Hindlimb muscle (tissue), 1 donor: Measurements from ENCODE around the gene LRP2BP. TPM values are rescaled to one million over a fixed set of nuclear protein-coding genes. Genes with fewer than 3 reads are reported as not detected.

Source experiments
- DNase-seq: peaks from one replicate; pipeline ENCODE4 v3.0.0-alpha.2; 2013
- polyA plus RNA-seq: library from polyadenylated mRNA; unstranded; fragments of 120-200 nt; gene quantifications from one replicate; pipeline ENCODE4 v1.2.1, GENCODE V29; 2013; ENCODE audit not compliant: insufficient read length

Gene LRP2BP
- 4.7 TPM for polyA plus RNA-seq

GRCh38 chr4:185395238-185395955 lies at the start of gene LRP2BP:
Gene LRP2BP (minus strand): TSS chr4:185395924. CDS start chr4:185378186, 17,738 bp downstream.
- DNase-seq, result peak; percentile 41

GRCh38 chr4:185445209-185445608 lies 49.5 kb upstream of the LRP2BP start:
- DNase-seq, result no peak

- no peak for DNase-seq
Measured at GRCh38 chr4:185441479-185441878, 45.8 kb upstream of the LRP2BP start.

GRCh38 chr4:185437809-185438208 lies 42.1 kb upstream of the LRP2BP start:
- no peak for DNase-seq

- DNase-seq, result no peak
Measured at GRCh38 chr4:185435466-185435865, 39.7 kb upstream of the LRP2BP start.

- DNase-seq, result no peak
Measured at GRCh38 chr4:185429660-185430059, 33.9 kb upstream of the LRP2BP start.

- no peak for DNase-seq
Measured at GRCh38 chr4:185426960-185427688, 31.4 kb upstream of the LRP2BP start.

- peak; percentile 93 for DNase-seq
Measured at GRCh38 chr4:185425647-185426352, 30.1 kb upstream of the LRP2BP start, which contains the start of gene UFSP2. Gene UFSP2 (minus strand): TSS chr4:185425964. CDS start chr4:185425868, 96 bp downstream.

GRCh38 chr4:185424905-185425646 lies 29.4 kb upstream of the LRP2BP start:
- DNase-seq, result no peak

- DNase-seq, result no peak
Measured at GRCh38 chr4:185421366-185422124, 25.8 kb upstream of the LRP2BP start.

- DNase-seq, result no peak
Measured at GRCh38 chr4:185416955-185417354, 21.2 kb upstream of the LRP2BP start.

GRCh38 chr4:185412412-185412811 lies 16.7 kb upstream of the LRP2BP start:
- DNase-seq, result no peak

- DNase-seq, result no peak
Measured at GRCh38 chr4:185411849-185412248, 16.1 kb upstream of the LRP2BP start.

GRCh38 chr4:185408432-185408831 lies 12.7 kb upstream of the LRP2BP start:
- no peak for DNase-seq

GRCh38 chr4:185405296-185405999 lies 9.7 kb upstream of the LRP2BP start:
- no peak for DNase-seq

- no peak for DNase-seq
Measured at GRCh38 chr4:185404031-185404430, 8.3 kb upstream of the LRP2BP start.

- no peak for DNase-seq
Measured at GRCh38 chr4:185399466-185399865, 3.7 kb upstream of the LRP2BP start.

- no peak for DNase-seq
Measured at GRCh38 chr4:185398618-185399017, 2.9 kb upstream of the LRP2BP start.

- peak; percentile 51 for DNase-seq
Measured at GRCh38 chr4:185396724-185397385, 1.1 kb upstream of the LRP2BP start, which contains the start of gene ANKRD37. Gene ANKRD37 (plus strand): TSS chr4:185396841. CDS start chr4:185396924, 83 bp downstream.
